Psoas muscle (tissue), 8 donors: ENCODE data around the gene COQ9. TPM values are rescaled to one million over a fixed set of nuclear protein-coding genes. Genes with fewer than 3 reads are reported as not detected.
"Not testable (repeated sequence)": the region's sequence is repeated elsewhere in the genome, so short reads cannot be mapped to it uniquely, and the experiment has no call there.

ENCODE experiments used
- ATAC-seq, 4 donors: fragments of 200-7000 bp; cut with Tn5 transposase; one replicate each; pipeline ENCODE4 v1.9.1; 2020; ENCODE audit warnings: moderate library complexity in 3 of 4, mild to moderate bottlenecking in 2 of 4
- DNase-seq, 2 donors: peaks; one replicate each; pipeline ENCODE4 v3.0.0-alpha.2; 2020
- H3K27ac ChIP-seq: fragments of 200-600 bp; one replicate; pipeline ENCODE4 v1.8.0; 2022
- H3K27me3 ChIP-seq, 3 donors: fragments of 200-600 bp in 1 of 3; one replicate each; pipeline versions ENCODE4 v1.6.1 to v1.8.0; 2013 to 2022; ENCODE audit warnings: low read length in 2 of 3, mild to moderate bottlenecking in 2 of 3, moderate library complexity in 1 of 3; ENCODE audit not compliant: insufficient read depth in 3 of 3
- H3K36me3 ChIP-seq, 2 donors: fragments of 200-600 bp in 1 of 2; one replicate each; pipeline versions ENCODE4 v1.6.1 to v1.8.0; 2013 to 2022; ENCODE audit warnings: low read depth in 1 of 2, mild to moderate bottlenecking in 1 of 2, moderate library complexity in 1 of 2; ENCODE audit not compliant: insufficient read depth in 1 of 2
- H3K4me1 ChIP-seq: fragments of 200-600 bp; one replicate; pipeline ENCODE4 v1.8.0; 2022
- H3K4me3 ChIP-seq: fragments of 200-600 bp; one replicate; pipeline ENCODE4 v1.8.0; 2022; ENCODE audit warnings: mild to moderate bottlenecking
- H3K9me3 ChIP-seq: fragments of 200-600 bp; one replicate; pipeline ENCODE4 v1.8.0; 2022
- WGBS, 3 donors: extraction: QIAGEN DNeasy Blood & Tissue Kit; methylation state at CpG; one replicate each; pipeline versions ENCODE4 v1.1.6 to v1.1.7; 2013; 5-methylcytosine and 5-hydroxymethylcytosine counted together
- intact Hi-C, 2 donors: fragments of 100-400 bp; cut with DNase I; formaldehyde crosslinking; loops; one replicate each; pipeline versions ENCODE4 v1.11.0 to v1.14.2; 2022
- polyA plus RNA-seq, 3 donors: library from polyadenylated mRNA; stranded (reverse); fragments of 200-250 nt; gene quantifications; one replicate each; pipeline ENCODE4 v1.2.3, GENCODE V29; 2013
- total RNA-seq, 4 donors: library from RNA; stranded (reverse); fragmentation: NEBNext Ultra II Directional in 2 of 4; extraction: Animal tissue kit (Norgen Biotek cat#: 25700) in 2 of 4; gene quantifications; one replicate each; pipeline versions ENCODE4 v1.2.1 to v1.2.4, GENCODE V29; 2021 to 2023
- TF ChIP-seq, protein P1 (sequence below): fragments of 200-600 bp; IDR thresholded peaks from one replicate; pipeline ENCODE4 v1.8.0; 2022; ENCODE audit warnings: antibody characterized with exemption
- donor health status: healthy with polysubstance abuse.
- donor health status: DM: no; HTN: no; CAD: no; lungs with moderate emphysema.
- donor health status: Bipolar disorder and iron deficiency.
- donor health status: healthy.
- donor health status: DM: yes; HTN: yes; CAD: no.
- donor health status: DM: no; HTN: no; CAD: no.
- donor health status: DM: no; HTN: no; CAD: no.
- donor health status: DM: yes; HTN: yes; CAD: no.

The COQ9 gene
- total and polyA plus RNA-seq, 7 donors = 85.0 to 184 (median 149) TPM

DNA sequence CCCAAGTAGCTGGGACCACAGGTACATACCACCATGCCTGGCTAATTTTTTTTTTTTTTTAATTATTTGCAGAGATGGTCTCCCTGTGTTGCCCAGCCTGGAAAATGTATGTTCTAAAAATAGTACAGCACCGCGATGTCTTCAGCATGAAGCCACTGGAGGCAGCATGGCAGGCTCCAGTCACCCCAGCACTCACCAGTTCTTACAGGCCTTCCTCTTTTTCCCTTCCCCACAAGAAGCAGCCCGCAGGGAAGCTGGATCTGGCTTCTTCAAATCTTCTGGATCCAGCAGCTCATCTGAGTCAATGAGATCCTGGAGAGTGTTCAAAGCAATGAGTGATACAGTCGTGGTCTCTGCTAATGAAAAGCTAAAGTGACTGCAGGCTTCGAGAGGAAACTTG lies 16.3 kb upstream of the COQ9 start:
- TF ChIP-seq, protein P1, sequence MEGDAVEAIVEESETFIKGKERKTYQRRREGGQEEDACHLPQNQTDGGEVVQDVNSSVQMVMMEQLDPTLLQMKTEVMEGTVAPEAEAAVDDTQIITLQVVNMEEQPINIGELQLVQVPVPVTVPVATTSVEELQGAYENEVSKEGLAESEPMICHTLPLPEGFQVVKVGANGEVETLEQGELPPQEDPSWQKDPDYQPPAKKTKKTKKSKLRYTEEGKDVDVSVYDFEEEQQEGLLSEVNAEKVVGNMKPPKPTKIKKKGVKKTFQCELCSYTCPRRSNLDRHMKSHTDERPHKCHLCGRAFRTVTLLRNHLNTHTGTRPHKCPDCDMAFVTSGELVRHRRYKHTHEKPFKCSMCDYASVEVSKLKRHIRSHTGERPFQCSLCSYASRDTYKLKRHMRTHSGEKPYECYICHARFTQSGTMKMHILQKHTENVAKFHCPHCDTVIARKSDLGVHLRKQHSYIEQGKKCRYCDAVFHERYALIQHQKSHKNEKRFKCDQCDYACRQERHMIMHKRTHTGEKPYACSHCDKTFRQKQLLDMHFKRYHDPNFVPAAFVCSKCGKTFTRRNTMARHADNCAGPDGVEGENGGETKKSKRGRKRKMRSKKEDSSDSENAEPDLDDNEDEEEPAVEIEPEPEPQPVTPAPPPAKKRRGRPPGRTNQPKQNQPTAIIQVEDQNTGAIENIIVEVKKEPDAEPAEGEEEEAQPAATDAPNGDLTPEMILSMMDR = no peak
- WGBS, 3 donors = 79 to 89% (median 80%) methylated on average over 5 of the region's 5 CpGs
- no peak for ATAC-seq
- Histone ChIP-seq H3K36me3 (peaks cover 20 to 94% of the 10 kb centered on the region in 2 donors), H3K27me3 (no peaks in the 10 kb centered on the region), H3K4me1 (no peaks in the 10 kb centered on the region), H3K9me3 (no peaks in the 10 kb centered on the region), H3K4me3 (no peak overlapping the region), H3K27ac (no peak overlapping the region)
- intact Hi-C loops = no loop called here
- no peak for DNase-seq

DNA sequence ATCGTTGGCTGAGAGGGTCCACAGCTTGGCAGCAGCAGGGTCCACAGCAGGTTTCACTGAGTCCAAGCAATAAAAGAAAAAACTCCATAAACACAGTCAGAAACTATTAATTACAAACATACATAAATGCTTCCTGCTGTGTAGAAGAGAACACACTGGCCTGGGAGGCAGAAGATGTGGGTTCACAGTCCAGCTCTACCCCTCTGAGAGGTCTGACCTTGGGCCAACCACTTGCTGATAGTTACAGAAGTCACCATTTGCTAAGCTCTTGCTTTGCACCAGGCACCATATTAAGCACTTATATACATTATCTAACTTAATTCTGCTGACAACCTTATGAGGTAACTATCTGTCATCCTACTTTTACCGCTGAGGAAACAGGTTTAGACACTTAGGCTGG lies 14.8 kb upstream of the COQ9 start:
- ATAC-seq (no peak), DNase-seq (no peak)
- H3K36me3 ChIP-seq = peaks cover 25 to 98% of the 10 kb centered on the region in 2 donors
- no peak overlapping the region for H3K27ac ChIP-seq
- no peaks in the 10 kb centered on the region for H3K4me1 ChIP-seq
- no peaks in the 10 kb centered on the region for H3K27me3 ChIP-seq
- intact Hi-C loops = no loop called here
- no peak overlapping the region for H3K4me3 ChIP-seq
- 86 to 96% (median 92%) methylated on average over 2 of the region's 2 CpGs for WGBS, 3 donors
- TF ChIP-seq, protein P1 = no peak
- H3K9me3 ChIP-seq = no peaks in the 10 kb centered on the region

DNA sequence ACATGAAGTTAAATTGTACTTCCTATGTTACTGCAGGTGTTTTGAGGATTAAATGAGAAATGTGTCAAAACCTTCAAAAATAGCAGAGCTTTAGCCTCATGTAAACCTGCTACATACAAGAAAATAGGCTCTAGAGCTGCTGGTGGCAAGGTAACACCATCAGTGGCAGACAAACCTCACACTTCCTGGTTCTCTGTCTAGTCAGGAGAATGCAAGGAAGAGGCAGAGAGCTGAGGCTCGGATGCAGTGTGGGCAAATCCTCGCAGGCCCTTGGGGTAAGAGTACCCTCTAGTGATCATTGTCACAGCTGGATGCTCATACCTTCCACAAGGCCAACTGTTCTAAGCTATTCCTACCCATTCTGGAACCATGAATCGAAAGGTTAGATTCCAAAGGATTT lies 14.3 kb upstream of the COQ9 start:
- no peak for ATAC-seq
- H3K27ac ChIP-seq = no peak overlapping the region
- intact Hi-C loops = no loop called here
- peaks cover 25 to 98% of the 10 kb centered on the region in 2 donors for H3K36me3 ChIP-seq
- DNase-seq = no peak
- WGBS, 3 donors = 79 to 89% (median 86%) methylated on average over 3 of the region's 3 CpGs
- TF ChIP-seq, protein P1 = no peak
- no peaks in the 10 kb centered on the region for H3K27me3 ChIP-seq
- no peak overlapping the region for H3K4me3 ChIP-seq
- no peaks in the 10 kb centered on the region for H3K9me3 ChIP-seq
- no peaks in the 10 kb centered on the region for H3K4me1 ChIP-seq

DNA sequence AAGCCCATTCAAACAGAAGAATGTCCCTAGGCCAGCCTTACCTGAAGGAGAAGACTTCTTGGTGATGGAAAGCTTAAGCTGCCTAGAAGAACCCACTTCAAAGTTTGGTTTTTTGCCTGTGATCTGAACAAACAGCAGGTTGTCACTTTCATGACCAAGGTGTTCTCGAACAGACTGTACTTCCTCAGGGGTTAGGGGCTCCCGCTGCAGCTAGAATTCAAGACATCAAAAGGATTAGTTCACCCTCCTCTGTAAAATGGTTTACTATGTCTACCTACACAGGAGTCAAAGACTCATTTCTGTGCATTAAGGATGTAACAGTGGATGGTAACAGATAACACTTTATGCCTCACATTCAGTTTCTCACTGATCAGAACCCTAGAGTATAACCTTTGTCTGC lies 13.3 kb upstream of the COQ9 start:
- no peak overlapping the region for H3K27ac ChIP-seq
- no peaks in the 10 kb centered on the region for H3K9me3 ChIP-seq
- peaks cover 25 to 98% of the 10 kb centered on the region in 2 donors for H3K36me3 ChIP-seq
- TF ChIP-seq, protein P1 = no peak
- no peaks in the 10 kb centered on the region for H3K4me1 ChIP-seq
- intact Hi-C loops = no loop called here
- H3K27me3 ChIP-seq = no peaks in the 10 kb centered on the region
- no peak for ATAC-seq
- H3K4me3 ChIP-seq = no peak overlapping the region
- WGBS, 3 donors = 96 to 100% (median 96%) methylated on average over 2 of the region's 2 CpGs
- DNase-seq = no peak

DNA sequence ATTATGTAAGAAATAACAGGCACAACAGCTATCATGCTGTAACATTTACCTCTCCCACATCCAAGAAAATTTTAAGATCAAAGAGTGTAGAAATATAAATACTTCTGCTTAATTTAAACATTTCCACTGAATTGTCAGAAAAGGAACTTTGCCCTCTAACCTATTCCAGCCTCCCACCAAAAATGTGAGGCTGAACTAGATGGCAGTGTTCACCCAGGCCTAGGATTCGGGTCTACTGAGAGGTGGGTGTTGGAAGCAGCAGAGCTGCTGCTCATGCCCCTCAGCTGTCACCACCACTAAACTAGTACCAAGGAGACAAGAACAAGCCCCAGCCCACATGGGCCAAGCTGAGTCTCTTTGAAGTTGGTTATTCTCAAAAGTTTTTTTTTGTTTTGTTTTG lies 11.4 kb upstream of the COQ9 start:
- H3K4me3 ChIP-seq = no peak overlapping the region
- H3K36me3 ChIP-seq = peaks cover 22 to 99% of the 10 kb centered on the region in 2 donors
- no peaks in the 10 kb centered on the region for H3K9me3 ChIP-seq
- TF ChIP-seq, protein P1 = no peak
- no peak overlapping the region for H3K27ac ChIP-seq
- DNase-seq (no peak), ATAC-seq (no peak)
- H3K4me1 ChIP-seq = no peaks in the 10 kb centered on the region
- WGBS, 3 donors = 77 to 95% (median 91%) methylated on average over 1 of the region's 1 CpG
- intact Hi-C loops = no loop called here
- no peaks in the 10 kb centered on the region for H3K27me3 ChIP-seq

DNA sequence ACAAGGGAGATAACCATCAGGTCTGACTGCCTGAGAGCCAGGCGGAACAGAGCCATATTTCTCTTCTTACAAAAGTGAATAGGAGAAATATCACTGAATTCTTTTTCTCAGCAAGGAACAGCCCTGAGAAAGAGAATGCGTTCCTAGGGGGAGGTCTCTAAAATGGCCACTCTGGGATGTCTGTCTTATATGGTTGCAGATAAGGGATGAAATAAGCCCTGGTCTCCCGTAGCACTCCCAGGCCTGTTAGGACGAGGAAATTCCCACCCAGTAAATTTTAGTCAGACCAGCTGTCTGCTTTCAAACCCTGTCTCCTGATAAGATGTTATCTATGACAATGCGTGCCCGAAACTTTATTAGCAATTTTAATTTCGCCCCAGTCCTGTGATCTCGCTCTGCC lies 7.3 kb upstream of the COQ9 start:
- H3K9me3 ChIP-seq, H3K27ac ChIP-seq, DNase-seq, H3K4me3 ChIP-seq, H3K27me3 ChIP-seq, intact Hi-C loops, ATAC-seq: not testable (repeated sequence)
- WGBS, 3 donors = 97 to 99% (median 98%) methylated on average over 8 of the region's 8 CpGs
- H3K4me1 ChIP-seq = peaks cover 10% of the 10 kb centered on the region
- H3K36me3 ChIP-seq = peaks cover 10 to 60% of the 10 kb centered on the region in 2 donors

DNA sequence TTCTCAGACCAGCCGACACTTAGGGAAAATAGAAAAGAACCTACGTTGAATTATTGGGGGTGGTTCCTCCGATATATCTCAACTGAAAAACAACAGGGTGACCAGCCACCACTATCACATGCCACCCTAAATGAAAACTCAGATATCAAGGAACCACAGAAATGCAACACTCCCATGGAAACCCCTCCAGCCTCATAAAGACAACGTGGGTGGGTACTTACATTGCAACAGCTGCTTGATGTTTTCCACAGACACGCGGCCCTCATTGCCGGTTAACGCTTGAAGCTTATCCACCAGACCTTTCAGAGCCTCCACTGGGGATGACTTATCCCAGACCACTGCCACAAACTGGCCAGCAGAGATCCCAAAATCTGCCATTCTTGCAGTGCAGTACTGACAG lies 6.7 kb upstream of the COQ9 start:
- H3K4me3 ChIP-seq, H3K27me3 ChIP-seq, H3K9me3 ChIP-seq, DNase-seq, H3K27ac ChIP-seq, ATAC-seq, intact Hi-C loops: not testable (repeated sequence)
- 73 to 97% (median 96%) methylated on average over 8 of the region's 8 CpGs for WGBS, 3 donors
- Histone ChIP-seq H3K36me3 (peaks cover 9 to 54% of the 10 kb centered on the region in 2 donors), H3K4me1 (peaks cover 16% of the 10 kb centered on the region)
